Panc1 (cell line): ENCODE results near the gene HEATR5B. TPM values are rescaled to one million over a fixed set of nuclear protein-coding genes. Genes with fewer than 3 reads are reported as not detected.

Experiments
- ATAC-seq: fragments of 200-7000 bp; cut with Tn5 transposase; 2 replicates; pipeline ENCODE4 v1.9.1; 2020; ENCODE audit warnings: mild to moderate bottlenecking, moderate library complexity
- BruUV-seq: library from RNA; stranded (reverse); fragments of 400-500 nt; replicated peaks from 2 replicates; lab custom pipeline; 2021; lab: Mats Ljungman, UMichigan
- CTCF ChIA-PET: fragments of 300-600 bp; sonication (Branson Sonifier 250); formaldehyde crosslinking; loops from one replicate; lab custom pipeline; 2022; ENCODE audit warnings: antibody characterized with exemption; lab: Charles Lee
- POLR2A ChIA-PET: fragments of 300-600 bp; sonication (Branson Sonifier 250); formaldehyde crosslinking; loops from one replicate; lab custom pipeline; 2022; ENCODE audit warnings: antibody characterized with exemption; lab: Charles Lee
- DNase-seq: peaks from one replicate; pipeline ENCODE4 v3.0.0-alpha.2; 2010; ENCODE audit warnings: low read depth, low spot score
- H3K27ac ChIP-seq: 2 replicates; pipeline ENCODE4 v1.5.1; 2011; ENCODE audit warnings: mild to moderate bottlenecking, low read length, inconsistent platforms
- H3K27me3 ChIP-seq: fragments of 200-500 bp; sonication (Bioruptor generic); 2 replicates; pipeline ENCODE4 v1.6.0; 2014; ENCODE audit warnings: low read length, inconsistent platforms; ENCODE audit not compliant: control insufficient read depth, insufficient read depth
- H3K36me3 ChIP-seq: fragments of 200-500 bp; sonication (Bioruptor generic); 2 replicates; pipeline ENCODE4 v1.5.1; 2014; ENCODE audit warnings: inconsistent platforms, mild to moderate bottlenecking, low read length, moderate library complexity; ENCODE audit not compliant: control insufficient read depth, insufficient read depth
- H3K4me1 ChIP-seq: 2 replicates; pipeline ENCODE4 v1.5.1; 2011; ENCODE audit warnings: inconsistent platforms, mild to moderate bottlenecking, low read length, moderate library complexity; ENCODE audit not compliant: control insufficient read depth, insufficient read depth
- H3K4me3 ChIP-seq, 2 experiments: 2 replicates each; pipeline ENCODE4 v1.5.1; 2011 to 2012; ENCODE audit warnings: low read depth in 2 of 2, low read length in 2 of 2, mild to moderate bottlenecking in 2 of 2, inconsistent platforms in 1 of 2, moderate library complexity in 1 of 2
- H3K9me3 ChIP-seq: fragments of 200-500 bp; sonication (Bioruptor generic); 2 replicates; pipeline ENCODE4 v1.5.1; 2014; ENCODE audit warnings: low read depth, mild to moderate bottlenecking, inconsistent platforms, low read length, moderate library complexity; ENCODE audit not compliant: control insufficient read depth, insufficient read depth
- POLR2AphosphoS5 ChIP-seq: IDR thresholded peaks from 2 replicates; pipeline ENCODE4 v1.6.1; 2012; ENCODE audit warnings: mild to moderate bottlenecking, low read depth, low read length, moderate library complexity
- SIN3A ChIP-seq: IDR thresholded peaks from 2 replicates; pipeline ENCODE4 v1.6.1; 2012; ENCODE audit warnings: low read depth, mild to moderate bottlenecking, low read length, moderate library complexity, borderline replicate concordance; ENCODE audit not compliant: insufficient read depth
- TCF7L2 ChIP-seq: IDR thresholded peaks from 2 replicates; pipeline ENCODE4 v1.6.1; 2011; ENCODE audit warnings: mild to moderate bottlenecking, low read depth, low read length, inconsistent platforms
- in situ Hi-C: cut with HindIII; loops from 2 replicates; pipeline ENCODE4 v1.10.0; 2016; ENCODE audit warnings: low sequenced_read_pairs, low pct_unique_long_range_greater_than_20kb
- intact Hi-C: fragments of 100-400 bp; cut with micrococcal nuclease; formaldehyde crosslinking; loops from one replicate; pipeline ENCODE4 v1.10.0; 2022; ENCODE audit not compliant: unreplicated experiment
- total RNA-seq: library from RNA; stranded (reverse); gene quantifications from one replicate; pipeline ENCODE4 v1.2.1, GENCODE V29; 2021; ENCODE audit not compliant: unreplicated experiment
- TF ChIP-seq, protein P1 (sequence below), 2 experiments: IDR thresholded peaks; 2 replicates each; pipeline ENCODE4 v1.6.1; 2011 to 2012; ENCODE audit warnings: low read depth in 2 of 2, control low read depth in 1 of 2, low read length in 1 of 2, mild to moderate bottlenecking in 1 of 2, moderate library complexity in 1 of 2; ENCODE audit not compliant: insufficient read depth in 1 of 2
- TF ChIP-seq, protein P2 (sequence below): fragments of 450-650 bp; IDR thresholded peaks from 2 replicates; pipeline ENCODE4 v1.5.1; 2017; ENCODE audit warnings: mild to moderate bottlenecking

Gene HEATR5B
- total RNA-seq, 1 experiment from 2014 or later = 13.6 TPM

DNA sequence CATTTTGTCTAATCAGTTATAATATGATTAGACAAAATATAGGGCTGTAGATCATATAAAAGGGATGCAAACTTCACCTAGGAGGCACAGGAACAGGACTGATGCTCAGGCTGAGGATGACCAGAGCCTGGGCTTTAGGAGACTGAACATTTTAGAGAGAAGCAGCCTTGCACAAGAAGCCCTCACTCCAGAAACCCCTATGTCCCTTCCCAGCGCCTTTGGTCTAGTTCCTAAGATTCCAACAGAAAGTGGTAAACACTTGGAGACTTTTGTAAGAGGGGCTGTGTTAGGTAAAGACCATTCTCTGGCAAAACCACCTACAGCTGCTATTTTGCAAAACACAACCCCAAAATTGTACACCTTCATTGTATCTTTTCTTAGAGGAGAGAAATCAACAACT lies 33.4 kb upstream of the HEATR5B start:
- DNase-seq (no peak), ATAC-seq (no peak)
- Histone ChIP-seq H3K4me1 (no peaks in the 10 kb centered on the region), H3K27ac (no peak overlapping the region), H3K36me3 (no peaks in the 10 kb centered on the region), H3K9me3 (no peaks in the 10 kb centered on the region), H3K27me3 (no peaks in the 10 kb centered on the region), H3K4me3 (no peak overlapping the region)
- TF ChIP-seq TCF7L2 (no peak), POLR2AphosphoS5 (no peak), SIN3A (no peak)
- TF ChIP-seq, protein P1, sequence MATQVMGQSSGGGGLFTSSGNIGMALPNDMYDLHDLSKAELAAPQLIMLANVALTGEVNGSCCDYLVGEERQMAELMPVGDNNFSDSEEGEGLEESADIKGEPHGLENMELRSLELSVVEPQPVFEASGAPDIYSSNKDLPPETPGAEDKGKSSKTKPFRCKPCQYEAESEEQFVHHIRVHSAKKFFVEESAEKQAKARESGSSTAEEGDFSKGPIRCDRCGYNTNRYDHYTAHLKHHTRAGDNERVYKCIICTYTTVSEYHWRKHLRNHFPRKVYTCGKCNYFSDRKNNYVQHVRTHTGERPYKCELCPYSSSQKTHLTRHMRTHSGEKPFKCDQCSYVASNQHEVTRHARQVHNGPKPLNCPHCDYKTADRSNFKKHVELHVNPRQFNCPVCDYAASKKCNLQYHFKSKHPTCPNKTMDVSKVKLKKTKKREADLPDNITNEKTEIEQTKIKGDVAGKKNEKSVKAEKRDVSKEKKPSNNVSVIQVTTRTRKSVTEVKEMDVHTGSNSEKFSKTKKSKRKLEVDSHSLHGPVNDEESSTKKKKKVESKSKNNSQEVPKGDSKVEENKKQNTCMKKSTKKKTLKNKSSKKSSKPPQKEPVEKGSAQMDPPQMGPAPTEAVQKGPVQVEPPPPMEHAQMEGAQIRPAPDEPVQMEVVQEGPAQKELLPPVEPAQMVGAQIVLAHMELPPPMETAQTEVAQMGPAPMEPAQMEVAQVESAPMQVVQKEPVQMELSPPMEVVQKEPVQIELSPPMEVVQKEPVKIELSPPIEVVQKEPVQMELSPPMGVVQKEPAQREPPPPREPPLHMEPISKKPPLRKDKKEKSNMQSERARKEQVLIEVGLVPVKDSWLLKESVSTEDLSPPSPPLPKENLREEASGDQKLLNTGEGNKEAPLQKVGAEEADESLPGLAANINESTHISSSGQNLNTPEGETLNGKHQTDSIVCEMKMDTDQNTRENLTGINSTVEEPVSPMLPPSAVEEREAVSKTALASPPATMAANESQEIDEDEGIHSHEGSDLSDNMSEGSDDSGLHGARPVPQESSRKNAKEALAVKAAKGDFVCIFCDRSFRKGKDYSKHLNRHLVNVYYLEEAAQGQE (IDR thresholded peaks at IDR 0.05; ENCODE audit: insufficient read depth in 1 of 2, low read depth in 2 of 2, low read length in 1 of 2) = no peak
- TF ChIP-seq, protein P2, sequence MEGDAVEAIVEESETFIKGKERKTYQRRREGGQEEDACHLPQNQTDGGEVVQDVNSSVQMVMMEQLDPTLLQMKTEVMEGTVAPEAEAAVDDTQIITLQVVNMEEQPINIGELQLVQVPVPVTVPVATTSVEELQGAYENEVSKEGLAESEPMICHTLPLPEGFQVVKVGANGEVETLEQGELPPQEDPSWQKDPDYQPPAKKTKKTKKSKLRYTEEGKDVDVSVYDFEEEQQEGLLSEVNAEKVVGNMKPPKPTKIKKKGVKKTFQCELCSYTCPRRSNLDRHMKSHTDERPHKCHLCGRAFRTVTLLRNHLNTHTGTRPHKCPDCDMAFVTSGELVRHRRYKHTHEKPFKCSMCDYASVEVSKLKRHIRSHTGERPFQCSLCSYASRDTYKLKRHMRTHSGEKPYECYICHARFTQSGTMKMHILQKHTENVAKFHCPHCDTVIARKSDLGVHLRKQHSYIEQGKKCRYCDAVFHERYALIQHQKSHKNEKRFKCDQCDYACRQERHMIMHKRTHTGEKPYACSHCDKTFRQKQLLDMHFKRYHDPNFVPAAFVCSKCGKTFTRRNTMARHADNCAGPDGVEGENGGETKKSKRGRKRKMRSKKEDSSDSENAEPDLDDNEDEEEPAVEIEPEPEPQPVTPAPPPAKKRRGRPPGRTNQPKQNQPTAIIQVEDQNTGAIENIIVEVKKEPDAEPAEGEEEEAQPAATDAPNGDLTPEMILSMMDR = no peak
- in situ Hi-C loops (no loop called here), intact Hi-C loops (no loop called here)
- ChIA-PET CTCF (no interaction called here), POLR2A (interaction anchor here (0.6 to 0.7 kb wide), 2 partner anchors 12 to 39 kb away, joined by 4 to 5 read pairs; partner anchors contain the start of gene EIF2AK2)
- BruUV-seq = no TSS peak

DNA sequence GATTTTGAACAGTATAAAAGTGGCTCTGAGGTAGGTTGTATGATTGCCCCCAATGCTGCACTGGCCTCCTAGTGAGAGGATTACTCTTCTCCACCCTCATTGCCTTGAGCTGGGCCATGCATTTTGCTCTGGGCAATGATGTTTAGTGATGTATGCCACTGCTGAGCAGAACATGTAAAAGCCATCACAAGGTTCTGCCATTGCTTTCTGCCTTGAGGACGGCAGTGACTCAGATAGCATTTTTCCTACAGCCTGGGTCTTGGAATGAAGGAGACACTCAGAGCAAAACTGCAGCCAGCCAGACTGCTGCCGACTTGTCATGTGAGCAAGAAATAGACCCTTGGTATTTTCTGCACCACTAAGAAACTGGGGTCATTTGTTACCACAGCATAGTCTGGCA lies 27.8 kb upstream of the HEATR5B start:
- Histone ChIP-seq H3K9me3 (no peaks in the 10 kb centered on the region), H3K4me1 (no peaks in the 10 kb centered on the region), H3K4me3 (no peak overlapping the region), H3K27me3 (no peaks in the 10 kb centered on the region), H3K27ac (no peak overlapping the region), H3K36me3 (no peaks in the 10 kb centered on the region)
- CTCF ChIA-PET = no interaction called here
- no peak for DNase-seq
- intact Hi-C loops = no loop called here
- no TSS peak for BruUV-seq
- POLR2A ChIA-PET = no interaction called here
- in situ Hi-C loops = no loop called here
- TF ChIP-seq, protein P1 (IDR thresholded peaks at IDR 0.05; ENCODE audit: insufficient read depth in 1 of 2, low read depth in 2 of 2, low read length in 1 of 2) = no peak
- TF ChIP-seq TCF7L2 (no peak), SIN3A (no peak), POLR2AphosphoS5 (no peak)
- TF ChIP-seq, protein P2 = no peak
- ATAC-seq = no peak
